B cell (primary cell): ENCODE data around the gene C10orf143. TPM values are rescaled to one million over a fixed set of nuclear protein-coding genes. Genes with fewer than 3 reads are reported as not detected.

Experiments
- ATAC-seq: fragments of 200-7000 bp; cut with Tn5 transposase; one replicate; pipeline ENCODE4 v1.10.0; 2021; ENCODE audit warnings: low read depth, mild to moderate bottlenecking, moderate number of reproducible peaks, moderate library complexity
- CTCF ChIA-PET: fragments of 350-600 bp; sonication (Branson Sonifier 250); formaldehyde crosslinking; loops from one replicate; lab custom pipeline; 2021; ENCODE audit warnings: antibody characterized with exemption, inconsistent platforms; lab: Charles Lee
- POLR2A ChIA-PET: fragments of 350-600 bp; sonication (Branson Sonifier 250); formaldehyde crosslinking; loops from one replicate; lab custom pipeline; 2021; ENCODE audit warnings: antibody characterized with exemption; lab: Charles Lee
- DNase-seq: peaks from one replicate; pipeline ENCODE4 v3.0.0; 2013
- H2AFZ ChIP-seq: 2 replicates; pipeline ENCODE4 v1.6.1; 2012; ENCODE audit warnings: mild to moderate bottlenecking, low read depth, low read length; ENCODE audit not compliant: insufficient read depth, poor library complexity, severe bottlenecking
- H3K27ac ChIP-seq, 2 donors: 1 replicate in 1 of 2; 2 replicates in 1 of 2; pipeline ENCODE4 v1.5.1; 2012 to 2013; ENCODE audit warnings: low read length in 2 of 2, mild to moderate bottlenecking in 2 of 2, moderate library complexity in 1 of 2
- H3K27me3 ChIP-seq, 4 experiments: fragments of 200-600 bp in 1 of 4; sonication (generic) in 1 of 4; replicated peaks in 1 of 4; 1 replicate in 2 of 4; 2 replicates in 2 of 4; pipeline versions ENCODE4 v1.6.1 to v1.7.0; 2013 to 2016; ENCODE audit warnings: low read length in 3 of 4, mild to moderate bottlenecking in 2 of 4, mixed read lengths in 1 of 4, moderate library complexity in 1 of 4; ENCODE audit not compliant: insufficient read depth in 4 of 4, control insufficient read depth in 3 of 4; ENCODE audit errors: control extremely low read depth in 1 of 4
- H3K36me3 ChIP-seq, 2 experiments: replicated peaks in 1 of 2; 1 replicate in 1 of 2; 2 replicates in 1 of 2; pipeline versions ENCODE4 v1.6.1 to v1.7.1; 2013; ENCODE audit warnings: low read length in 1 of 2; ENCODE audit not compliant: insufficient read depth in 2 of 2, control insufficient read depth in 1 of 2; ENCODE audit errors: control extremely low read depth in 1 of 2, extremely low read depth in 1 of 2
- H3K4me1 ChIP-seq, 2 donors: fragments of 200-600 bp in 1 of 2; sonication (generic) in 1 of 2; 1 replicate in 1 of 2; 2 replicates in 1 of 2; pipeline versions ENCODE4 v1.5.1 to v1.6.1; 2013 to 2017; ENCODE audit warnings: low read length in 2 of 2; ENCODE audit not compliant: control insufficient read depth in 2 of 2, insufficient read depth in 2 of 2
- H3K4me2 ChIP-seq: replicated peaks from 2 replicates; pipeline ENCODE3; 2012; ENCODE audit warnings: mild to moderate bottlenecking, low read depth, low read length; ENCODE audit not compliant: poor library complexity, severe bottlenecking
- H3K4me3 ChIP-seq, 5 experiments: fragments of 200-600 bp in 1 of 5; sonication (generic) in 1 of 5; 1 replicate in 3 of 5; 2 replicates in 2 of 5; pipeline versions ENCODE4 v1.5.1 to v1.7.0; 2011 to 2016; ENCODE audit warnings: low read length in 4 of 5, mild to moderate bottlenecking in 4 of 5, low read depth in 2 of 5, control low read depth in 1 of 5, moderate library complexity in 1 of 5; ENCODE audit not compliant: insufficient read depth in 1 of 5; ENCODE audit errors: control extremely low read depth in 1 of 5, extremely low read depth in 1 of 5
- H3K79me2 ChIP-seq: fragments of 200-600 bp; sonication (generic); one replicate; pipeline ENCODE4 v1.6.0; 2016; ENCODE audit warnings: low read length; ENCODE audit not compliant: control insufficient read depth, insufficient read depth
- H3K9ac ChIP-seq: fragments of 200-600 bp; sonication (generic); 2 replicates; pipeline ENCODE4 v1.6.1; 2017; ENCODE audit warnings: mild to moderate bottlenecking, low read length, moderate library complexity
- H3K9me3 ChIP-seq, 3 donors: one replicate each; pipeline versions ENCODE4 v1.6.1 to v1.7.1; 2013; ENCODE audit warnings: low read length in 2 of 3; ENCODE audit not compliant: control insufficient read depth in 2 of 3, insufficient read depth in 1 of 3; ENCODE audit errors: control extremely low read depth in 1 of 3
- H4K20me1 ChIP-seq: 2 replicates; pipeline ENCODE4 v1.6.0; 2012; ENCODE audit warnings: mild to moderate bottlenecking, low read length; ENCODE audit not compliant: insufficient read depth, control insufficient read depth, poor library complexity, severe bottlenecking
- H3K27ac Mint-ChIP-seq: one replicate; pipeline ENCODE4 v1.8.0; 2021; ENCODE audit warnings: mixed read lengths
- H3K27me3 Mint-ChIP-seq: one replicate; pipeline ENCODE4 v1.8.0; 2021; ENCODE audit warnings: mixed read lengths
- H3K4me1 Mint-ChIP-seq: one replicate; pipeline ENCODE4 v1.8.0; 2021; ENCODE audit warnings: mixed read lengths
- H3K4me3 Mint-ChIP-seq: one replicate; pipeline ENCODE4 v1.8.0; 2021; ENCODE audit warnings: mixed read lengths
- H3K9me3 Mint-ChIP-seq: one replicate; pipeline ENCODE4 v1.8.0; 2022; ENCODE audit warnings: mixed read lengths; ENCODE audit not compliant: insufficient read depth
- EZH2 ChIP-seq: IDR thresholded peaks from 2 replicates; pipeline ENCODE4 v1.6.1; 2012; ENCODE audit warnings: borderline replicate concordance, low read depth, mild to moderate bottlenecking, moderate library complexity, low read length; ENCODE audit not compliant: insufficient read depth, poor library complexity, severe bottlenecking
- WGBS: methylation state at CpG from one replicate; pipeline ENCODE4 v1.1.5; 2013; ENCODE audit warnings: missing lambda C conversion rate; ENCODE audit not compliant: insufficient coverage; 5-methylcytosine and 5-hydroxymethylcytosine counted together
- intact Hi-C: fragments of 100-400 bp; cut with micrococcal nuclease; formaldehyde crosslinking; loops from one replicate; pipeline ENCODE4 v1.10.0; 2022
- polyA plus RNA-seq: library from polyadenylated mRNA; depleted of rRNA; stranded (reverse); fragments of >200 nt; gene quantifications from 2 replicates; pipeline ENCODE4 v1.2.3, GENCODE V29; 2012
- total RNA-seq, 2 donors: library from RNA; stranded (reverse); fragments of 120-200 nt in 1 of 2; gene quantifications; 1 replicate in 1 of 2; 2 replicates in 1 of 2; pipeline versions ENCODE4 v1.2.3 to v1.2.4, GENCODE V29; 2013 to 2022
- TF ChIP-seq, protein P1 (sequence below): fragments of 200-600 bp; IDR thresholded peaks from one replicate; pipeline ENCODE4 v1.8.0; 2022; ENCODE audit warnings: antibody characterized with exemption, mild to moderate bottlenecking

Gene C10orf143
- total and polyA plus RNA-seq, 2 donors (not counting 1 experiment from before 2014, with no cell fraction given), result 9.1 to 12.8 TPM

DNA sequence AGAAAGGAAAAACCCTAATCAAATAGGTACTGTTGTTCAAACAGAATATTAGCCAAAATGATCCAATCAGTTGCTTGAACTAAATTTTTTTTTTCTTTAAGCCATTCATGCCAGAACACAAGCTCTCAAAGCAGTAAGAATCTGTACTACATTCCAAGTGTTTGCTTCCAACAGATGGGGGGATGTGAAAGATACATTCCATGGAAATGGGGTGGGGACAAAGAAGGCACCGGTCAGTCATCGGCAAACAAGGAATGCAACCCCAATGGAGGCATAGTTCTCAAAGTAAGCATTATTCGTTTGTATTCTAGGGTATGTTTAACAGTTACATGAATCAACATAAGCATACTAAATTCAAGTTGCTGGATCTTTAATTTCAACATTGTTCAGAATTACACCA, 32.5 kb downstream of the C10orf143 start:
- Histone ChIP-seq H3K79me2 (no peaks in the 10 kb centered on the region), H3K4me1 (no peaks in the 10 kb centered on the region), H3K4me3 (no peak overlapping the region), H3K27me3 (no peaks in the 10 kb centered on the region), H4K20me1 (no peaks in the 10 kb centered on the region), H3K27ac (no peak overlapping the region), H2AFZ (no peak overlapping the region), H3K4me2 (no peak overlapping the region), H3K36me3 (peaks cover 0 to 3% of the 10 kb centered on the region in 2 experiments), H3K9me3 (peaks cover 0 to 2% (median 0%) of the 10 kb centered on the region in 3 donors), H3K9ac (no peak overlapping the region)
- DNase-seq (no peak), ATAC-seq (no peak)
- Mint-ChIP-seq H3K27me3 (no peaks in the 10 kb centered on the region), H3K9me3 (peaks cover 2% of the 10 kb centered on the region), H3K4me1 (no peaks in the 10 kb centered on the region), H3K4me3 (no peak overlapping the region), H3K27ac (no peak overlapping the region)
- no CpG with 5 or more reads among the region's 3 CpGs for WGBS
- ChIA-PET CTCF (no interaction called here), POLR2A (no interaction called here)
- TF ChIP-seq, protein P1, sequence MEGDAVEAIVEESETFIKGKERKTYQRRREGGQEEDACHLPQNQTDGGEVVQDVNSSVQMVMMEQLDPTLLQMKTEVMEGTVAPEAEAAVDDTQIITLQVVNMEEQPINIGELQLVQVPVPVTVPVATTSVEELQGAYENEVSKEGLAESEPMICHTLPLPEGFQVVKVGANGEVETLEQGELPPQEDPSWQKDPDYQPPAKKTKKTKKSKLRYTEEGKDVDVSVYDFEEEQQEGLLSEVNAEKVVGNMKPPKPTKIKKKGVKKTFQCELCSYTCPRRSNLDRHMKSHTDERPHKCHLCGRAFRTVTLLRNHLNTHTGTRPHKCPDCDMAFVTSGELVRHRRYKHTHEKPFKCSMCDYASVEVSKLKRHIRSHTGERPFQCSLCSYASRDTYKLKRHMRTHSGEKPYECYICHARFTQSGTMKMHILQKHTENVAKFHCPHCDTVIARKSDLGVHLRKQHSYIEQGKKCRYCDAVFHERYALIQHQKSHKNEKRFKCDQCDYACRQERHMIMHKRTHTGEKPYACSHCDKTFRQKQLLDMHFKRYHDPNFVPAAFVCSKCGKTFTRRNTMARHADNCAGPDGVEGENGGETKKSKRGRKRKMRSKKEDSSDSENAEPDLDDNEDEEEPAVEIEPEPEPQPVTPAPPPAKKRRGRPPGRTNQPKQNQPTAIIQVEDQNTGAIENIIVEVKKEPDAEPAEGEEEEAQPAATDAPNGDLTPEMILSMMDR, result no peak
- TF ChIP-seq EZH2, result no peak
- intact Hi-C loops, result no loop called here

DNA sequence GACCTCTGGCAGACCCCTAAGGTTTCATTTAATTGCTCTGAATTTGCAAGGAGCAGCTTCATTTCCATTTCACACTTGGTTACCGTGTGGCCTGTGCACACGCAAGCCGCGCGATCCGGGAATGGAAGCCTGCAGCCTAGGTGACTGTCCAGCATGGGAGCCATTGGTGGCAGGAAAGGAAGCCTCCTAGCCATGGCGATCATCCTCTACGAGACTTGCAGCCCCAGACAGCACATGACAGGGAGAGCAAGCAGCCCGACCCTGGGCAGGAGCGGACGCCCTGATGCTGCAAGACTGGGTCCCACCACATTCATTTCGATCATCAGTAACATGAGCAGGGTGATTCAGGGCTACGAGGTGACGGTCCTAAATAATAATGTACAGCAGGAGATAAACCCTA, 33.9 kb downstream of the C10orf143 start:
- POLR2A ChIA-PET, result no interaction called here
- Histone ChIP-seq H3K9me3 (peaks cover 0 to 7% (median 5%) of the 10 kb centered on the region in 3 donors), H2AFZ (no peak overlapping the region), H3K79me2 (no peaks in the 10 kb centered on the region), H3K27ac (no peak overlapping the region), H3K9ac (no peak overlapping the region), H3K36me3 (peaks cover 0 to 3% of the 10 kb centered on the region in 2 experiments), H3K4me1 (no peaks in the 10 kb centered on the region), H3K27me3 (no peaks in the 10 kb centered on the region), H3K4me2 (no peak overlapping the region), H4K20me1 (no peaks in the 10 kb centered on the region), H3K4me3 (no peak overlapping the region)
- intact Hi-C loops, result no loop called here
- H3K27ac Mint-ChIP-seq, result no peak overlapping the region
- H3K9me3 Mint-ChIP-seq, result peaks cover 7% of the 10 kb centered on the region
- ATAC-seq (no peak), DNase-seq (no peak)
- CTCF ChIA-PET, result no interaction called here
- no peak overlapping the region for H3K4me3 Mint-ChIP-seq
- no peaks in the 10 kb centered on the region for H3K27me3 Mint-ChIP-seq
- WGBS, result 97% methylated on average over 8 of the region's 14 CpGs
- no peak for TF ChIP-seq EZH2
- TF ChIP-seq, protein P1, result no peak
- no peaks in the 10 kb centered on the region for H3K4me1 Mint-ChIP-seq
